KMS-11 (cell line): ENCODE measurements around the gene RAB33B.

Experiments
- H2AFZ ChIP-seq: fragments of 200-600 bp; sonication (generic); 2 replicates; pipeline ENCODE4 v1.6.1; 2016; ENCODE audit warnings: antibody characterized with exemption, mixed run types, low read depth
- H3K27ac ChIP-seq: fragments of 200-600 bp; sonication (generic); 2 replicates; pipeline ENCODE4 v1.6.1; 2016; ENCODE audit warnings: mild to moderate bottlenecking, mixed run types
- H3K27me3 ChIP-seq: fragments of 200-600 bp; sonication (generic); 2 replicates; pipeline ENCODE4 v1.6.1; 2017; ENCODE audit warnings: mild to moderate bottlenecking, low read depth, mixed run types, moderate library complexity; ENCODE audit not compliant: insufficient read depth
- H3K36me3 ChIP-seq: fragments of 200-600 bp; sonication (generic); 2 replicates; pipeline ENCODE4 v1.6.1; 2017; ENCODE audit warnings: mild to moderate bottlenecking, mixed run types; ENCODE audit not compliant: insufficient read depth
- H3K4me1 ChIP-seq: fragments of 200-600 bp; sonication (generic); 2 replicates; pipeline ENCODE4 v1.6.1; 2016; ENCODE audit warnings: mild to moderate bottlenecking, low read depth, mixed run types; ENCODE audit not compliant: poor library complexity, severe bottlenecking
- H3K4me2 ChIP-seq: fragments of 200-600 bp; sonication (generic); 2 replicates; pipeline ENCODE4 v1.7.0; 2016; ENCODE audit warnings: mild to moderate bottlenecking, mixed run types
- H3K4me3 ChIP-seq: fragments of 200-600 bp; sonication (generic); IDR thresholded peaks from 2 replicates; pipeline ENCODE4 v1.6.1; 2017; ENCODE audit warnings: low read depth, low read length, mixed read lengths; ENCODE audit not compliant: insufficient read depth
- H3K79me2 ChIP-seq: fragments of 200-600 bp; sonication (generic); 2 replicates; pipeline ENCODE4 v1.6.1; 2016; ENCODE audit warnings: low read depth, mixed run types; ENCODE audit not compliant: insufficient read depth
- H3K9ac ChIP-seq: fragments of 200-600 bp; sonication (generic); 2 replicates; pipeline ENCODE4 v1.6.1; 2016; ENCODE audit warnings: mild to moderate bottlenecking, mixed run types
- H4K20me1 ChIP-seq: fragments of 200-600 bp; sonication (generic); 2 replicates; pipeline ENCODE4 v1.6.1; 2016; ENCODE audit warnings: mild to moderate bottlenecking, mixed run types; ENCODE audit not compliant: insufficient read depth
- TF ChIP-seq, protein P1 (sequence below): fragments of 200-600 bp; sonication (generic); conservative IDR thresholded peaks from 2 replicates; pipeline ENCODE4 v1.6.1; 2017; ENCODE audit warnings: low read depth, mild to moderate bottlenecking, antibody characterized with exemption, low read length, moderate library complexity, mixed read lengths

Gene RAB33B

DNA sequence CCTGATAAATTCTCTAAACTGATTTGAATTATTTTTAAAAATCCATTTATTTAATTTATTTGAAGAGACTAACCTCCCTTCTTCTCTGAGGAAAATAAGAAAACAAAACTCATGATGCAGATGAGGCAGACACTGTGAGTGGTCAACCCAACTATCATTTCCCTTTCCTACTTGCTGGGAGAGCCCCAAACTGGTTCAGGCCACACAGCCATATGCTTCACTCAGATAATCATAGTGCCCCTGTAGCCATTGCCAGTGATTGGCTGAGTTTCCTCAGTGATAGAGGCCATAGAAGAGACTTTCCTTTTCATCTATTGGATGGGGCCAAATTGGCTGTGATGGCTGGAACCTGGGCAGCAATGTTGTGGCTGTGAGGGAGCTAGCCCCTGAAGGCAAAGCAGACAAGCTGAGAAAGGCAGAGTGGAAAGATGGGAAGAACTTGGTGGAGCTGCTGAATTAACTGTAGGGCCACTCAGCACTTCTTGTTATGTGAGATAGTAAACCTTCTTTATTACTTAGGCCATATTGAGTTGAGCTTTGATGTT is 49.8 kb downstream of the RAB33B start:
- no peak overlapping the region for H3K9ac ChIP-seq
- no peaks in the 10 kb centered on the region for H3K79me2 ChIP-seq
- no peak overlapping the region for H2AFZ ChIP-seq
- no peaks in the 10 kb centered on the region for H3K4me1 ChIP-seq
- no peaks in the 10 kb centered on the region for H4K20me1 ChIP-seq
- no peak overlapping the region for H3K27ac ChIP-seq
- TF ChIP-seq, protein P1, sequence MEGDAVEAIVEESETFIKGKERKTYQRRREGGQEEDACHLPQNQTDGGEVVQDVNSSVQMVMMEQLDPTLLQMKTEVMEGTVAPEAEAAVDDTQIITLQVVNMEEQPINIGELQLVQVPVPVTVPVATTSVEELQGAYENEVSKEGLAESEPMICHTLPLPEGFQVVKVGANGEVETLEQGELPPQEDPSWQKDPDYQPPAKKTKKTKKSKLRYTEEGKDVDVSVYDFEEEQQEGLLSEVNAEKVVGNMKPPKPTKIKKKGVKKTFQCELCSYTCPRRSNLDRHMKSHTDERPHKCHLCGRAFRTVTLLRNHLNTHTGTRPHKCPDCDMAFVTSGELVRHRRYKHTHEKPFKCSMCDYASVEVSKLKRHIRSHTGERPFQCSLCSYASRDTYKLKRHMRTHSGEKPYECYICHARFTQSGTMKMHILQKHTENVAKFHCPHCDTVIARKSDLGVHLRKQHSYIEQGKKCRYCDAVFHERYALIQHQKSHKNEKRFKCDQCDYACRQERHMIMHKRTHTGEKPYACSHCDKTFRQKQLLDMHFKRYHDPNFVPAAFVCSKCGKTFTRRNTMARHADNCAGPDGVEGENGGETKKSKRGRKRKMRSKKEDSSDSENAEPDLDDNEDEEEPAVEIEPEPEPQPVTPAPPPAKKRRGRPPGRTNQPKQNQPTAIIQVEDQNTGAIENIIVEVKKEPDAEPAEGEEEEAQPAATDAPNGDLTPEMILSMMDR: no peak
- no peaks in the 10 kb centered on the region for H3K27me3 ChIP-seq
- no peak overlapping the region for H3K4me3 ChIP-seq
- no peak overlapping the region for H3K4me2 ChIP-seq
- 0 out of 2 replicates have a peak, but pooled peaks cover 3% of the 10 kb centered on the region for H3K36me3 ChIP-seq

DNA sequence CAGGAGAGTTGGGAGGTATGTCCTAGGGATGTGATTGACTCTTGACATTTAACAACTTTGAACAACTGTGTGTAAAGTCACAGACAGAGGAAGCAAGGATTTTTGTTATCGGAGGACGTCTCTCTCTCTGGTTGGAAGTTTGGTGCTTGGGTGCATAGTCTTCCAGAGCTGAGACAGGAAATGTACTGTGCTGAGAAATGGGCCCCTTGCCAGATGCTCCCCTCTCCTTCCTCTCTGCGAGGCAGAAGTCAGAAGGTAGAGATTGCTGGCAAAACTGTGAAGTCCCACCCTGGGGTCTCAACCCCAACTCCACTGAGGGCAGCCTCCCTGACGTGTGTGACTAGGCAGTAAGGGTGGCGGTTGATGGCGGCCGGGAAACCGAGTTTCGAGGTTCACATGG is 52.9 kb downstream of the RAB33B start:
- Histone ChIP-seq H3K79me2 (no peaks in the 10 kb centered on the region), H2AFZ (no peak overlapping the region), H3K4me3 (no peak overlapping the region), H3K4me2 (no peak overlapping the region), H3K27me3 (no peaks in the 10 kb centered on the region), H3K4me1 (no peaks in the 10 kb centered on the region), H4K20me1 (no peaks in the 10 kb centered on the region), H3K9ac (no peak overlapping the region), H3K27ac (no peak overlapping the region), H3K36me3 (0 out of 2 replicates have a peak, but pooled peaks cover 3% of the 10 kb centered on the region)
- TF ChIP-seq, protein P1: no peak

DNA sequence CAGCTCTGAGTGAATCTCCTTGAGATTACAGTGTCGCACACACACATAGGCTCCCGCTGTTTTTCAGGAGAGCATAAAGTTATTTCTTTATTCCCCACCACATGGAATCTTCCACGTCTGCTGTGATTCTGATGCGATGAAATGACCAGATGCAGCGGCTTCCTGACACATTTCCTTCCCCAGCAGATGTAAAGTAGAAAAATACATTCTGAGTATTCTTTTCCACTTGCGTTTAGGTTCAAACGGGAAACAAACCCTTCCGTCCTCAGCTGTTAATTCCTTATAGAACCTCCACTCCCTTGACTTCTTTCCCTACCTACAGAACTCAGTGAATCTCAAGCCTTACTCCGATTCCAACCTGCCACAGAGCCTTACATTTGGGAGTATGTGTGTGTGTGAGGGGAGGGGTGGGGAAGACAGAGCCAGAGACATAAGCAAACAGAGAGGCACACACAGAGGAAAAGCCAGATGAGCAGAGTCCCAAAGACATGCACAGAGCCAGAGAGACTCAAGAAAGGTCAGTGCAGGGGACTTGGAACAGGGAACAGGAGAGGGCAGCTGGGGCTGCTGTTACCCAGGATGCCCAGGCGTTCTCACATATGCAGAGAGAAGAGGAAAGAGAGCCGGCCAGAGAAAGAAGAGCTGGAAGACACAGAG is 54.8 kb downstream of the RAB33B start:
- TF ChIP-seq, protein P1: no peak
- H3K27ac ChIP-seq: no peak overlapping the region
- H3K9ac ChIP-seq: no peak overlapping the region
- no peak overlapping the region for H2AFZ ChIP-seq
- no peaks in the 10 kb centered on the region for H3K79me2 ChIP-seq
- no peak overlapping the region for H3K4me2 ChIP-seq
- H4K20me1 ChIP-seq: no peaks in the 10 kb centered on the region
- no peak overlapping the region for H3K4me3 ChIP-seq
- 0 out of 2 replicates have a peak, but pooled peaks cover 3% of the 10 kb centered on the region for H3K36me3 ChIP-seq
- H3K27me3 ChIP-seq: no peaks in the 10 kb centered on the region
- H3K4me1 ChIP-seq: no peaks in the 10 kb centered on the region

DNA sequence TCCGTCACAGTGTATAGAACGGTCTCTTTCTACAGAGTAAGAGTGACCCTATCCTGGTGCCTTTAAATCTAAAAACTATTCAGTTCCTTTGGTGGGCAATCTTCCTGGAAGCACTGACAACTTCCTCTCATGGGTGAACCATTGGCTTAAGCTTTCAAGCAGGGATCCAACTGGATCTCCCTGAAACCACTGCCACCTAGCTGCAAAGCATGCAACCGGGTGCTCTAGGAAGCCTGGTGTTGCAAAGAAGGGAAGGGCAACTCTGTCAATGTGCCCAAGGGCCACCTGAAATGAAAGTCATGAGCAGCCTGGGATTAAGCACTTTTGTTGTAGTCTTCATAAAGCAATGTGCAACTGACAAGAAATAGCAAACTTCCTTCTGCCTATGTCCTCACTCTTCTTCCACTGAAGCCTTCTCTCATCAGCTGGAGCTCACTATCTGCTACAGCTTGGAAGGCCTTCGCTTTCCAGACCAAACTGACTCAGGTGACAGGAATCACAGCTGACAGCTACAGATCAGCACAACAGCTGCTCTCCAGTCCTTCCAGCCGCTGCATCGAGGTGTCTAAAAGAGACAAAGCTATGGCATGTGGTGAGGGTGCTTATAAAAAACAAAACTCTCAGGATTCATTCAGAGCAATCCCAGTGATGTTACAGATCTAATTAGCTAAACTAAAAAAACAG is 55.9 kb downstream of the RAB33B start:
- Histone ChIP-seq H3K79me2 (no peaks in the 10 kb centered on the region), H3K36me3 (0 out of 2 replicates have a peak, but pooled peaks cover 3% of the 10 kb centered on the region), H3K27ac (no peak overlapping the region), H3K4me1 (no peaks in the 10 kb centered on the region), H3K4me2 (no peak overlapping the region), H3K9ac (no peak overlapping the region), H3K27me3 (no peaks in the 10 kb centered on the region), H2AFZ (no peak overlapping the region), H4K20me1 (no peaks in the 10 kb centered on the region), H3K4me3 (no peak overlapping the region)
- TF ChIP-seq, protein P1: peak; percentile 47; the same call in 1 of the 2 replicates
